DND-41 (cell line): Measurements from ENCODE around the gene CACNA2D1.

Experiments
- ATAC-seq: fragments of 200-7000 bp; cut with Tn5 transposase; 3 replicates; pipeline ENCODE4 v1.9.1; 2021; ENCODE audit warnings: low read depth; ENCODE audit not compliant: insufficient read depth
- DNase-seq: peaks from one replicate; pipeline ENCODE4 v3.0.0-alpha.2; 2020
- H2AFZ ChIP-seq: 2 replicates; pipeline ENCODE4 v1.6.0; 2012; ENCODE audit warnings: low read depth, low read length
- H3K27ac ChIP-seq: 2 replicates; pipeline ENCODE4 v1.5.1; 2012; ENCODE audit warnings: low read length, inconsistent platforms
- H3K27me3 ChIP-seq: fragments of 200-600 bp; sonication (generic); 2 replicates; pipeline ENCODE4 v1.6.0; 2012; ENCODE audit warnings: low read length, mild to moderate bottlenecking, inconsistent platforms; ENCODE audit not compliant: insufficient read depth, poor library complexity
- H3K36me3 ChIP-seq: 2 replicates; pipeline ENCODE4 v1.5.1; 2012; ENCODE audit warnings: low read length, inconsistent platforms; ENCODE audit not compliant: insufficient read depth
- H3K4me1 ChIP-seq: 2 replicates; pipeline ENCODE4 v1.5.1; 2012; ENCODE audit warnings: mild to moderate bottlenecking, low read length; ENCODE audit not compliant: insufficient read depth
- H3K4me2 ChIP-seq: 2 replicates; pipeline ENCODE4 v1.6.0; 2012; ENCODE audit warnings: mild to moderate bottlenecking, moderate library complexity, low read length, inconsistent platforms; ENCODE audit not compliant: insufficient read depth
- H3K4me3 ChIP-seq, 2 experiments: fragments of 200-600 bp in 1 of 2; shearing (Covaris generic) in 1 of 2; 2 replicates each; pipeline ENCODE4 v1.5.1; 2012 to 2016; ENCODE audit warnings: inconsistent platforms in 2 of 2, low read length in 2 of 2, mild to moderate bottlenecking in 2 of 2, low read depth in 1 of 2, moderate library complexity in 1 of 2
- H3K79me2 ChIP-seq: 2 replicates; pipeline ENCODE4 v1.6.0; 2012; ENCODE audit warnings: low read length, inconsistent platforms; ENCODE audit not compliant: insufficient read depth
- H3K9ac ChIP-seq: 2 replicates; pipeline ENCODE4 v1.6.0; 2012; ENCODE audit warnings: low read depth, mild to moderate bottlenecking, inconsistent platforms, low read length, moderate library complexity
- H3K9me3 ChIP-seq: 2 replicates; pipeline ENCODE4 v1.5.1; 2012; ENCODE audit warnings: low read length, moderate library complexity, mild to moderate bottlenecking, inconsistent platforms; ENCODE audit not compliant: insufficient read depth, severe bottlenecking
- H4K20me1 ChIP-seq: 2 replicates; pipeline ENCODE4 v1.6.0; 2012; ENCODE audit warnings: low read length; ENCODE audit not compliant: insufficient read depth
- CTCF ChIP-seq: IDR thresholded peaks from 2 replicates; pipeline ENCODE4 v1.5.1; 2012; ENCODE audit warnings: borderline replicate concordance, low read length, moderate library complexity, mild to moderate bottlenecking; ENCODE audit not compliant: poor library complexity, severe bottlenecking; ENCODE audit errors: extremely low read depth
- EZH2 ChIP-seq: IDR thresholded peaks from 3 replicates; pipeline ENCODE4 v1.6.1; 2012; ENCODE audit warnings: borderline replicate concordance, low read depth, mild to moderate bottlenecking, moderate library complexity, low read length, inconsistent platforms; ENCODE audit not compliant: severe bottlenecking

The CACNA2D1 gene

GRCh38 chr7:82443547-82444219, at the start of gene CACNA2D1:
CACNA2D1 (minus strand) TSS chr7:82443777.
- TF ChIP-seq CTCF (no peak), EZH2 (no peak)

GRCh38 chr7:82481499-82482097, 38.0 kb upstream of the CACNA2D1 start:
- no peaks in the 10 kb centered on the region for H3K9me3 ChIP-seq
- H3K4me2 ChIP-seq: no peak overlapping the region
- no peaks in the 10 kb centered on the region for H3K27me3 ChIP-seq
- no peaks in the 10 kb centered on the region for H3K36me3 ChIP-seq
- no peak overlapping the region for H3K4me3 ChIP-seq
- no peaks in the 10 kb centered on the region for H3K4me1 ChIP-seq
- DNase-seq (no peak), ATAC-seq (0 out of 3 replicates have a peak, but pooled peaks have one; percentile 39)
- no peak overlapping the region for H2AFZ ChIP-seq
- H4K20me1 ChIP-seq: no peaks in the 10 kb centered on the region
- no peaks in the 10 kb centered on the region for H3K79me2 ChIP-seq
- no peak overlapping the region for H3K9ac ChIP-seq
- peak; percentile 70 for TF ChIP-seq CTCF
- TF ChIP-seq EZH2: no peak
- H3K27ac ChIP-seq: no peak overlapping the region

More at GRCh38 chr7:82443547-82444219, at the start of gene CACNA2D1:
- H3K27me3 ChIP-seq: no peaks in the 10 kb centered on the region
- no peaks in the 10 kb centered on the region for H3K79me2 ChIP-seq
- DNase-seq (no peak), ATAC-seq (no peak)
- H3K4me1 ChIP-seq: no peaks in the 10 kb centered on the region
- H3K27ac ChIP-seq: no peak within 1 kb of the TSS
- no peak within 1 kb of the TSS for H2AFZ ChIP-seq
- no peaks in the 10 kb centered on the region for H3K9me3 ChIP-seq
- H4K20me1 ChIP-seq: no peaks in the 10 kb centered on the region
- H3K4me3 ChIP-seq: no peak within 1 kb of the TSS
- H3K4me2 ChIP-seq: no peak within 1 kb of the TSS
- no peaks in the 10 kb centered on the region for H3K36me3 ChIP-seq
- no peak within 1 kb of the TSS for H3K9ac ChIP-seq

DNA sequence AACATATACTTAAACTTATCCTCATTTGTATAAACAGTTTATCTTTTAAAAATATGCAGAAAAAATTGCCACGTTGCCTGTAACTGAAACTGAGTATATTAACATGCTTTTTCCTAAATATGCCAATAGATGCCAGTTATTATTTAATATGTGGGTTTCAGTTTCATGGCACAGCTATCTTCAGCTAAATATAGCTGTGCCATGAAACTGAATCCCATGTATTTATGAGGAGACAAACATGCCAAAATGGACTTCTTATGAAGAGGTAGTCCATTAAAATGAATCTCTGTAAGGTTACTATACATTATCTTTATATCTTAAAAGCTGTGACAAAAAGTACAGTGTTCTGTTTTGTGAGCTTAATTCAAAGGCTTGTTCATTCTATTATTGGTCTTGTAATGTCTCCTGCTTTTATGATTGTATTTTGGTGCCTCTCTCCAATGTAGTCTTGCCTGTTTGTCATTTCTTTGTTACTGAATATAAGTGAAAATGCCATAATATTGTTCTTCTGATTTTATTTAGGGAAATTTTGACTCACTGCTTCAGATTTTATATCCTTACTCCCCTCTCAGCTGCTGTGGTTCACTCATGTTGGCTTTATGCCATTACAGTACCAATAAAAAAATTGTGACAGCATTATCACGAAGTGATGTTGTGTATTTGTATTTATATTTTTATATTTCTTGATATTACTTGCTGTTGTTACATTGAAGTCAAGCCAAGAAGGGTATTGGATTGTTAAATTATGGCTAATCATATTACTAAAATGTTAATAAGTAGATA, 34.3 kb upstream of the CACNA2D1 start:
- H2AFZ ChIP-seq: no peak overlapping the region
- no peaks in the 10 kb centered on the region for H3K27me3 ChIP-seq
- no peaks in the 10 kb centered on the region for H3K4me1 ChIP-seq
- H3K36me3 ChIP-seq: no peaks in the 10 kb centered on the region
- no peak for DNase-seq
- no peak overlapping the region for H3K27ac ChIP-seq
- H3K9me3 ChIP-seq: no peaks in the 10 kb centered on the region
- H3K79me2 ChIP-seq: no peaks in the 10 kb centered on the region
- TF ChIP-seq EZH2: no peak
- no peak for ATAC-seq
- H3K9ac ChIP-seq: no peak overlapping the region
- no peak overlapping the region for H3K4me3 ChIP-seq
- H4K20me1 ChIP-seq: no peaks in the 10 kb centered on the region
- no peak overlapping the region for H3K4me2 ChIP-seq

GRCh38 chr7:82472966-82473365, 29.4 kb upstream of the CACNA2D1 start:
- Histone ChIP-seq H3K9me3 (no peaks in the 10 kb centered on the region), H3K4me2 (no peak overlapping the region), H3K9ac (no peak overlapping the region), H3K27me3 (no peaks in the 10 kb centered on the region), H3K27ac (no peak overlapping the region), H3K79me2 (no peaks in the 10 kb centered on the region), H3K36me3 (no peaks in the 10 kb centered on the region), H3K4me3 (no peak overlapping the region), H3K4me1 (no peaks in the 10 kb centered on the region), H2AFZ (no peak overlapping the region), H4K20me1 (no peaks in the 10 kb centered on the region)
- ATAC-seq (no peak), DNase-seq (no peak)
- TF ChIP-seq CTCF: no peak
- TF ChIP-seq EZH2: no peak
